GM21737 (cell line): ENCODE data around the gene MINK1.
A peak's percentile ranks its signal among the peaks of the same experiment; 100 is the strongest.

Source experiments
- ATAC-seq: cut with Tn5 transposase; IDR thresholded peaks from one replicate; pipeline ENCODE4 v1.9.1; 2021; ENCODE audit warnings: mild to moderate bottlenecking, moderate library complexity; ENCODE audit not compliant: unreplicated experiment

MINK1 gene

GRCh38 chr17:4810696-4811290, 22.3 kb upstream of the MINK1 start:
- no peak for ATAC-seq

- no peak for ATAC-seq
These were observed 21.7 kb upstream of the MINK1 start for GRCh38 chr17:4811471-4811870.

- ATAC-seq = no peak
These were observed 20.4 kb upstream of the MINK1 start for GRCh38 chr17:4812690-4813089.

GRCh38 chr17:4815043-4815675, 18.0 kb upstream of the MINK1 start:
- no peak for ATAC-seq

GRCh38 chr17:4816826-4817225, 16.3 kb upstream of the MINK1 start:
- ATAC-seq = no peak

- no peak for ATAC-seq
These were observed 14.9 kb upstream of the MINK1 start for GRCh38 chr17:4818276-4818675.

- no peak for ATAC-seq
These were observed 10.3 kb upstream of the MINK1 start for GRCh38 chr17:4822835-4823234.

- ATAC-seq = no peak
These were observed 9.6 kb upstream of the MINK1 start for GRCh38 chr17:4823373-4824089.

- ATAC-seq = no peak
These were observed 5.7 kb upstream of the MINK1 start for GRCh38 chr17:4827399-4827798.

- peak; percentile 5 for ATAC-seq
These were observed 337 bp upstream of the MINK1 start for GRCh38 chr17:4832829-4833177.

- peak; percentile 10 for ATAC-seq
These were observed 971 bp downstream of the MINK1 start for GRCh38 chr17:4833941-4834680.

GRCh38 chr17:4834681-4835020, 1.5 kb downstream of the MINK1 start:
- no peak for ATAC-seq

- no peak for ATAC-seq
These were observed 3.1 kb downstream of the MINK1 start for GRCh38 chr17:4836221-4836620.

- no peak for ATAC-seq
These were observed 4.5 kb downstream of the MINK1 start for GRCh38 chr17:4837471-4838308.

- no peak for ATAC-seq
These were observed 5.2 kb downstream of the MINK1 start for GRCh38 chr17:4838309-4838785.

GRCh38 chr17:4839221-4839620, 6.1 kb downstream of the MINK1 start:
- ATAC-seq = no peak

- no peak for ATAC-seq
These were observed 7.1 kb downstream of the MINK1 start for GRCh38 chr17:4839965-4840892.

GRCh38 chr17:4840893-4841242, 7.7 kb downstream of the MINK1 start:
- ATAC-seq = no peak

GRCh38 chr17:4842376-4842775, 9.2 kb downstream of the MINK1 start:
- no peak for ATAC-seq
